HepG2 (cell line): ENCODE results near the gene PRR36. TPM values are rescaled to one million over a fixed set of nuclear protein-coding genes. Genes with fewer than 3 reads are reported as not detected.

Experiments used
- EHMT2 ChIP-seq: fragments of 200-600 bp; sonication (generic); IDR thresholded peaks from 2 replicates; pipeline ENCODE4 v1.7.0; 2017; ENCODE audit warnings: antibody characterized with exemption, low read depth, low read length, borderline replicate concordance
- ETS1 ChIP-seq: sonication (generic); formaldehyde crosslinking; IDR thresholded peaks from 2 replicates; pipeline ENCODE4 v1.4.0; 2020; ENCODE audit warnings: missing genetic modification reagents
- GFI1 ChIP-seq: sonication (generic); formaldehyde crosslinking; IDR thresholded peaks from 2 replicates; pipeline ENCODE4 v1.5.0; 2020; ENCODE audit warnings: missing genetic modification reagents, mild to moderate bottlenecking, borderline replicate concordance
- JUND ChIP-seq: sonication (generic); formaldehyde crosslinking; IDR thresholded peaks from 2 replicates; pipeline ENCODE4 v1.8.0; 2022; ENCODE audit warnings: mild to moderate bottlenecking, missing genetic modification reagents
- KDM4B ChIP-seq: sonication (generic); formaldehyde crosslinking; IDR thresholded peaks from 2 replicates; pipeline ENCODE4 v1.4.0; 2020; ENCODE audit warnings: missing genetic modification reagents
- MLX ChIP-seq: IDR thresholded peaks from 2 replicates; pipeline ENCODE4 v1.6.1; 2016
- PAWR ChIP-seq: sonication (generic); formaldehyde crosslinking; IDR thresholded peaks from 2 replicates; pipeline ENCODE4 v1.4.0; 2020; ENCODE audit warnings: missing genetic modification reagents, mild to moderate bottlenecking, borderline replicate concordance
- POLR2AphosphoS2 ChIP-seq: IDR thresholded peaks from 2 replicates; pipeline ENCODE4 v1.6.1; 2011; ENCODE audit warnings: low read depth, low read length, improper control_type of control experiment
- RXRA ChIP-seq: sonication (generic); formaldehyde crosslinking; IDR thresholded peaks from 2 replicates; pipeline ENCODE4 v1.5.1; 2020; ENCODE audit warnings: missing genetic modification reagents
- SRSF4 ChIP-seq: fragments of 200-400 bp; formaldehyde crosslinking; IDR thresholded peaks from one replicate; pipeline ENCODE4 v1.6.1; 2018; ENCODE audit warnings: mild to moderate bottlenecking, low read depth, low read length, moderate library complexity; ENCODE audit not compliant: poor library complexity, severe bottlenecking
- TBP ChIP-seq: sonication (generic); formaldehyde crosslinking; IDR thresholded peaks from 2 replicates; pipeline ENCODE4 v1.5.0; 2020; ENCODE audit warnings: missing genetic modification reagents
- TBX3 ChIP-seq: fragments of 450-650 bp; IDR thresholded peaks from 2 replicates; pipeline ENCODE4 v1.6.1; 2017; ENCODE audit warnings: antibody characterized with exemption, mild to moderate bottlenecking, inconsistent platforms, borderline replicate concordance
- TEF ChIP-seq: sonication (generic); formaldehyde crosslinking; IDR thresholded peaks from 2 replicates; pipeline ENCODE4 v1.5.0; 2020; ENCODE audit warnings: missing genetic modification reagents
- ZBTB2 ChIP-seq: sonication (generic); formaldehyde crosslinking; IDR thresholded peaks from 2 replicates; pipeline ENCODE4 v1.8.0; 2022; ENCODE audit warnings: low read depth, missing genetic modification reagents
- ZNF260 ChIP-seq: sonication (generic); formaldehyde crosslinking; IDR thresholded peaks from 2 replicates; pipeline ENCODE4 v1.4.0; 2020; ENCODE audit warnings: missing genetic modification reagents, low read depth, mild to moderate bottlenecking, borderline replicate concordance
- ZNF337 ChIP-seq: sonication (generic); formaldehyde crosslinking; IDR thresholded peaks from 2 replicates; pipeline ENCODE4 v1.5.1; 2020; ENCODE audit warnings: missing genetic modification reagents, low read depth, mild to moderate bottlenecking, borderline replicate concordance
- ZNF512B ChIP-seq: sonication (generic); formaldehyde crosslinking; IDR thresholded peaks from 2 replicates; pipeline ENCODE4 v1.5.1; 2020; ENCODE audit warnings: missing genetic modification reagents, mild to moderate bottlenecking, borderline replicate concordance
- ZNF567 ChIP-seq: sonication (generic); formaldehyde crosslinking; IDR thresholded peaks from 2 replicates; pipeline ENCODE4 v1.8.1; 2023; ENCODE audit warnings: mild to moderate bottlenecking, missing genetic modification reagents, borderline replicate concordance
- ZNF850 ChIP-seq: sonication (generic); formaldehyde crosslinking; conservative IDR thresholded peaks from 2 replicates; pipeline ENCODE4 v1.9.0; 2021; ENCODE audit warnings: mild to moderate bottlenecking, missing genetic modification reagents
- ZSCAN9 ChIP-seq: IDR thresholded peaks from 2 replicates; pipeline ENCODE4 v1.6.1; 2016; ENCODE audit warnings: borderline replicate concordance
- polyA plus RNA-seq, 8 experiments: library from polyadenylated mRNA; depleted of rRNA in 3 of 8; stranded (reverse) in 7 of 8; unstranded in 1 of 8; fragments of >200 nt; fragmentation: Illumina TruSeq in 4 of 8; extraction: Trizol in 4 of 8; gene quantifications; 2 replicates each; pipeline versions ENCODE4 v1.2.1 to v1.2.3, GENCODE V29; 2011 to 2016; ENCODE audit warnings: low read depth in 4 of 8, missing spikeins in 1 of 8, mixed read lengths in 1 of 8; ENCODE audit not compliant: insufficient read depth in 1 of 8
- total RNA-seq, 5 experiments: library from RNA; depleted of rRNA; stranded (reverse); fragments of >200 nt; fragmentation: Illumina TruSeq; extraction: Trizol; gene quantifications; 2 replicates each; pipeline ENCODE4 v1.2.3, GENCODE V29; 2016; ENCODE audit warnings: low read depth in 1 of 5

Gene PRR36
- total and polyA plus RNA-seq, 2 of the 13 experiments (the other 11 are each of a cell fraction or from before 2014, with no cell fraction given), result 0.07 to 0.17 TPM

- peak; percentile 58 for TF ChIP-seq ZBTB2 (CRISPR knock-in tag)
- TF ChIP-seq ZNF512B, result no peak
- TF ChIP-seq KDM4B (CRISPR knock-in tag), result no peak
- TF ChIP-seq RXRA (CRISPR knock-in tag), result peak; percentile 89
- TF ChIP-seq GFI1 (CRISPR knock-in tag), result peak; percentile 69
- TF ChIP-seq SRSF4, result no peak
- peak; percentile 41; the same call in 1 of the 2 replicates for TF ChIP-seq MLX
- no peak for TF ChIP-seq TBX3
- TF ChIP-seq EHMT2, result no peak
- no peak for TF ChIP-seq TBP (CRISPR knock-in tag)
- TF ChIP-seq ZNF567 (CRISPR knock-in tag), result peak; percentile 65; the same call in 1 of the 2 replicates
- TF ChIP-seq PAWR (CRISPR knock-in tag), result no peak
- TF ChIP-seq TEF, result no peak
- no peak for TF ChIP-seq ZNF260 (CRISPR knock-in tag)
- TF ChIP-seq ZNF337 (CRISPR knock-in tag), result 0 out of 2 replicates have a peak, but pooled peaks have one; percentile 57
- no peak; the same call in 1 of the 2 replicates for TF ChIP-seq ETS1 (CRISPR knock-in tag)
- no peak for TF ChIP-seq ZNF850
- no peak for TF ChIP-seq POLR2AphosphoS2
- TF ChIP-seq JUND (CRISPR knock-in tag), result peak; percentile 54; the same call in 1 of the 2 replicates
- peak; percentile 93 for TF ChIP-seq ZSCAN9 (CRISPR knock-in tag)
Observed at GRCh38 chr19:7903244-7904073, 29.3 kb upstream of the PRR36 start, which contains the start of gene MAP2K7 (continued).
